HS-5 (cell line): ENCODE results near the gene HNRNPM.
"Not testable (repeated sequence)": the region's sequence is repeated elsewhere in the genome, so short reads cannot be mapped to it uniquely, and the experiment has no call there.

Experiments used
- DNase-seq: peaks from one replicate; pipeline ENCODE4 v3.0.0-alpha.2; 2012; ENCODE audit warnings: low read depth

Gene HNRNPM

DNA sequence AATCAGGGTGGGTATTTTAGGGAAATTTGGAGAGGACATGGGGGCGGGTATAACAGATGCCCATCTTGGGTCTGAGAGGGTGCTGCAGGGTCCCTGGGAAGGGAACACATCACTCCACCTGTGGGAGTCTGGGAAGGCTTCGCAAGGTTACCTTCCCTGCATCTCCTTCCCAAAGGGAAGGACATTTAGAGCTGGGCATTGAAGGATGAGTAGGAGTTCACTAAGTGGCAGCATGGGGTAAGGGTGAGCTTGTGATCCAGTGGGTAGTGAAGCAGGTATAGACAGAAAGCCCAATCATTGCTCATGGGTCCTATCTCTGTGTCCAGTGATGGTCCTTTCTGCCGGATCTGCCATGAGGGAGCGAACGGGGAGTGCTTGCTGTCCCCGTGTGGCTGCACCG lies 18.5 kb upstream of the HNRNPM start:
- no peak for DNase-seq

DNA sequence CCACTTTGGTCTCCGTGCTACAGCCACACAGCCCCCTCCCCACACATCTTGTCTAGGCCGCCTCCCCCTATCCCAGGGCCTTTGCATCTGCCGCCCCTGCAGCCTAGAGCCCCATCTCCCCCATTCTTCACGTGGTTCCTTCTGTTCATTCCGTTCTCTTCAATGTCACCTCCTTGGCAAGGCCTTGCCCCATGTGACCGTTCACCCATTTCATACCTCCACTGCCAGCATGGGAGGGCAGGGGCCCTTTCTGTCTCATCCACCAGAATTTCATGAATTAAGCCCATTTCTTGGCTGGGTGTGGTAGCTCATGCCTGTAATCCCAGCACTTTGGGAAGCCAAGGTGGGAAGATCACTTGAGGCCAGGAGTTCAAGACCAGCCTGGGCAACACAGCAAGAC lies 15.7 kb upstream of the HNRNPM start:
- DNase-seq: no peak

DNA sequence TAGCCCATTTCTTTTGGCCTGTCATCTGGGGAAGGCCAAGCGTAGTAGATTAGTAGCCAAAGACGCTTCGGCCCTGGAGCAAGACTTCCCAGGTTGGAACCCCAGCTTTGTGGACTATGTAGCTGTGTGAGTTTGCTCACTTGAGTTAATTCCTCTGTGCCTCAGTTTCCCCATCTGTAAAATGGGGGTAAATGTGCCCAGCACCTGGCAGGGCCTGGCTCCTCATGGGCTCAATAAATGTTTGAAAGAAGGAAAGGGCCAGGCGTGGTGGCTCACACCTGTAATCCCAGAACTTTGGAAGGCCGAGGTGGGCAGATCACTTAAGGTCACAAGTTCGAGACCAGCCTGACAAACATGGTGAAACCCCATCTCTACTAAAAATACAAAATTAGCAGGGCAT lies 14.9 kb upstream of the HNRNPM start:
- no peak for DNase-seq

DNA sequence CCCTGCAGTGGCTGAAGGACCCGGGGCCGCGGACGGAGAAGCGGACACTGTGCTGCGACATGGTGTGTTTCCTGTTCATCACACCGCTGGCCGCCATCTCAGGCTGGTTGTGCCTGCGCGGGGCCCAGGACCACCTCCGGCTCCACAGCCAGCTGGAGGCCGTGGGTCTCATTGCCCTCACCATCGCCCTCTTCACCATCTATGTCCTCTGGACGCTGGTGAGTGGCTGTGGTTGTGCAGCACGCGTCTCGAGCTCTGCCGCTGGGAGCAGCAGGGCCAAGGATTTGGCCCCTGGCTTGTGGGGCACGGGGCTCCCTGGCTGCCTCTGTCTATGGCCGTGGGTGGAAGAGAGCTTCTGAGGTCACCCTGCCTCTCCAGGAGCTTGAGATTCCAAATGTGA lies 14.1 kb upstream of the HNRNPM start:
- DNase-seq: no peak

DNA sequence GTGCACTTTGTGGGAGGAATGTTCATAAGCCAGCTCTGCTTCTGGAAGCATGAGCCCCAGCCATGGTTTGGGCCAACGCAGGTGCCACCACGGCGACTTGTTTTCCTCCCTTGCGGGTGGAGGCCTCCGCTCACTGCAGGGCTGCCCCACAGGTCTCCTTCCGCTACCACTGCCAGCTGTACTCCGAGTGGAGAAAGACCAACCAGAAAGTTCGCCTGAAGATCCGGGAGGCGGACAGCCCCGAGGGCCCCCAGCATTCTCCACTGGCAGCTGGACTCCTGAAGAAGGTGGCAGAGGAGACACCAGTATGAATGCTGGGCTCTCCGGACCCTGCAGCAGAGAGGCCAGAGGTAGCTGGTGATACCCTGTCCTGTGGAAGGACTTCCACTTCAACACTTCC lies 6.5 kb upstream of the HNRNPM start:
- no peak for DNase-seq

DNA sequence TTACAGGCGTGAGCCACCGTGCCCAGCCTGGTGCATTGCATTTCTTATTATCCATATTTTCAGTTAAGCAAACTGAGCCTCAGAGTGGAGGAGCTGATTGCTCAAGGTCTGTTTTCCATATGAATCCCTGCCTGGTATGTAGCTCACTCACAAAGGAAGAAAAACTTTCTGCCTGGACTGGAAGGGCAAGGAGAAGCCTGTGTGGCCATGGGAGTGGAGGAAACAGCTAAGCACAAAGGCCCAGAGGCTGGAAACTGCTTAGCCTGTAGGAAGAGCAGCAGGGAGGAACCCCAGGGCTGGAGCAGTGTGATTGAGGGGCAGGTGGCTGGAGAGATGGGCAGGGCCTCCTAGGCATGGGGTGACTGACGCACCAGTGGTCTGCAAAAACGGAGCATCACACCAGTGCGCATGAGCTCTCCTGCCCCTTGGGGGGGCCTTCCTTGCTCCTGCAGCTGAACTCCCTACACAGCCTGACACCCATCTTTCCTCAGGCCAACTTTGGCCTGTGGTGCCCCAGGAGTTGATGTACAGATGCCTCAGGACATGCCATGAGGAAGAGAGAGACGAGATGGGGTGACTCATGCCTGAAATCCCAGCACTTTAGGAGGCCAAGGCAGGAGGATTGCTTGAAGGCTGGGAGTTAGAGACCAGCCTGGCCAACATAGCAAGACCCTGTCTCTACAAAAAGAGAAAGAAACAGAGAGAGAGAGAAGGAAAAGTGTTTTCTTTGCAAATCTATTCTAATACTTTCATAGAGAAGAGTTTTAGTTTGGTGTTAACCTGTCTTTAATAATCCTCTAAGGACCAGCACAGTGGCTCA lies 2.8 kb upstream of the HNRNPM start:
- DNase-seq: no peak

DNA sequence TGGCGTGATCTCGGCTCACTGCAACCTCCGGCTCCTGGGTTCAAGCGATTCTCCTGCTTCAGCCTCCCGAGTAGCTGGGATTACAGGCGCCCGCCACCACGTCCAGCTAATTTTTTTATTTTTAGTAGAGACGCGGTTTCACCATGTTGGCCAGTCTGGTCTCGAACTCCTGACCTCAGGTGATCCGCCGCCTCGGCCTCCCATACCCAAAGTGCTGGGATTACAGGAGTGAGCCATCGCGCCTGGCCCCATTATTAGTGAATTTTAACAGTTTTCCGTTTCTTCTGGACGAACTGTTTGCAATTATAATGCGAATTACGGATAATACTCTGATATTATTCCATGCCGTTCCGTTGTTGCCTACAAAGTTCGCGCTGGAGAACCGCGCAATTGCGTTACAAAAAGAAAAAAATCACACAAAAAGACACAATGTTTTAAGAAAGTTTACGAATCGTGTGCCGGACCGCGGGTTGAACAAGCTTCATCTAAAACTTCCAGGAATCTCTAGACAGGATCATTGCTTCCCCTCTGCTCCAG lies 567 bp upstream of the HNRNPM start:
- not testable (repeated sequence) for DNase-seq

DNA sequence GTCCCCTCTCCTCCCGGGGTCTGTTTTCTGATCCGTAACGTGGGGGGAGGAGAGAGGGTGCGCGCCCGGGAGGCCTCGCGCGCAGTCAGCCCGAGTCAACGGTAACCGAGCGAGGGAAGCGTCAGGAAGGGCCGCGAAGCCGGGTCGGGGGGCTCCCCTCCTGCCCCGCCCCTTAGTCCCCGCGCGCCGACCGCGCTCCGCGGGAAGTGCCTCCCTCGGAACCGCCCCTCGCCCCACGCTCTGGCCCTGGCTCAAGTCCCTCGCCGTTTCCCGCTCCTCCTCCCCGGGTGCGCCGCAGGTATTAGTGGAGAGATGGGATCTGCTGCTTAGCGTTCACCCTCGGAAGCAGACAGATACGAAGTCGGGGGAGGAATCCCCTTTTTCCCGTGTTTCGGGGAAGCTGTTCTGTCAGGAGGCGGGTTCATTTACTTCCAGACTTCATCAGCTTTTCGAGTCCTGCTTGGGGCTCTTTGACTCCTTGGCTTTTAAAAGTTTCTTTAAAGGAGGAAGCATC lies 770 bp downstream of the HNRNPM start:
- no peak for DNase-seq

DNA sequence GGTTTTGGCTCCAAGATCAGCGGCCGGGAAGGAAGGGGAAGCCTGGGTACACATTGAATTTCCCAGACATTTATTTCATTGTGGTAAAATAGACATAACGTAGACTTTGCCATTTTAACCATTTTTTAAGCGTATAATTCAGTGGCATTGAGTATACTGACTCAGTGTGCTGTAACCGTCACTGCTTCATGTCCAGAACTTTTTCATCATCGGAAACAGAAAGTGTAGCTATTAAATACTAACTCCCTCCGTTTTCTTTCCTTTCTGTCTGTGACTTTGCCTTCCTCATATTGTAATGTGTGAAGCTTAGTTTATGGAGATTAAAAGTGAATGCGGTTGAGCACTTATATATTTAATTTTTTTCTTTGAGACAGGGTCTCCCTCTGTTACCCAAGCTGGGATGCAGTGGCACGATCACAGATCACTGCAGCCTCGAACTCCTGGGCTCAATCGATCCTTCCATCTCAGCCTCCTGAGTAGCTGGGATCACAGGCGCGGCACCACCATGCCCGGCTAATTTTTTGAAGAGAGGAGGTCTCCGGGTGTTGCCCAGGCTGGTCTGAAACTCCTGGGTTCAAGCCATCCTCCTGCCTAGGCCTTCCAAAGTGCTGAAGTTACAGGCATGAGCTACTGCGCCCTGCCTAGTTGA lies 1.4 kb downstream of the HNRNPM start:
- DNase-seq: no peak

DNA sequence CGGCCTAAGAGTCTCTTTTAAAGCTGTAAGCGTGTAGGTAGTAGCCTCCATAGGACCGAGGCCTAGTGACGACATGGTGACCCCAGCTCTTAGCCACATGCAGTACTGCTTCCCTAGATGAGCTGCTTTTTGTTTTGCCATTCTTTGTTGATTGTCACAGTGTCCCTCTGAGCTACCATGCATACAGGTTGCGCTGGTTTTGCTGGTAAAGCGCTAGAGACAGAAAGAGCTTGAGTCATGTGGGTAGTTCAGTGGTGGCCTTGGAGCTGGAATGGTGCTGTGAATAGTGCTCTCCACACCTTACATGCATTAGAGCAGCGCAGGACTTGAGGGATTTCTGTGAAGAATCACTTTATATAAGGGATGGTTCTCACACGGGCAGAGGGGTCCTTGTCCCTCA lies 5.1 kb downstream of the HNRNPM start:
- DNase-seq: no peak

DNA sequence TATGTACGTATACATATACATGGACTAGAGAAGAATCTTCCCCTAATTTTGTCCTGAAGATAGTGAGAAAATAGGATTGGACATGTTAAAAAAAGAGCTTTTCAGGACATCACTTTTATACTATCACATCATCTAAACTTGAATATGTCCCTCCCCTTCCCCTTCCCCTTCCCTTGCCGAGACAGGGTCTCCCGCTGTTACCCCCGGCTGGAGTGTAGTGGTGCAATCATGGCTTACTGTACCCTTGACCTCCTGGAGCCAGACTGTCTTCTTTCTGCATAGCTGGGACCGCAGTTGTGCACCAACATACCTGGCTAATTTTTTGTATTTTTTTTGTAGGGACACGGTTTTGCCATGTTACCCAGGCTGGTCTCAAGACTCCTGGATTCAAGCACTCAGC lies 6.6 kb downstream of the HNRNPM start:
- no peak for DNase-seq

DNA sequence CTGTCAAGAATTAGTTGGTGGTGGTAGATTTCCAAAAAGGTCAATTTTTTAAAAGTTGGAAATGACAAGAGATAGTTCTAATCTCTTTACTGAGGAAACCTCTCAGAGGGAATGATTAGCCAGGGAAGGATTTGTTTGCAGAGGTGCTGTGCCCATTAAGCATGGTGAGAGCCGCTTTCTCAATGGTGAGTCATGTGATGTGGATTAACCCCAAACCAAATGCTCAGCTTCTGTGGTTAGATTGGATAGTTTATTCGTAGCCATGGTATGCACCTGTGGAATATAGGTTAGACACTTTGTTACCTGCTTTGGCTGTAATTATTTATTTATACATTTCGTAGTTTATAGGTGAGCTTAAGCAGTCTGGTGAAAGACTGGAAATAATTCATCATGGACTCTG lies 7.1 kb downstream of the HNRNPM start:
- peak; percentile 56 for DNase-seq

DNA sequence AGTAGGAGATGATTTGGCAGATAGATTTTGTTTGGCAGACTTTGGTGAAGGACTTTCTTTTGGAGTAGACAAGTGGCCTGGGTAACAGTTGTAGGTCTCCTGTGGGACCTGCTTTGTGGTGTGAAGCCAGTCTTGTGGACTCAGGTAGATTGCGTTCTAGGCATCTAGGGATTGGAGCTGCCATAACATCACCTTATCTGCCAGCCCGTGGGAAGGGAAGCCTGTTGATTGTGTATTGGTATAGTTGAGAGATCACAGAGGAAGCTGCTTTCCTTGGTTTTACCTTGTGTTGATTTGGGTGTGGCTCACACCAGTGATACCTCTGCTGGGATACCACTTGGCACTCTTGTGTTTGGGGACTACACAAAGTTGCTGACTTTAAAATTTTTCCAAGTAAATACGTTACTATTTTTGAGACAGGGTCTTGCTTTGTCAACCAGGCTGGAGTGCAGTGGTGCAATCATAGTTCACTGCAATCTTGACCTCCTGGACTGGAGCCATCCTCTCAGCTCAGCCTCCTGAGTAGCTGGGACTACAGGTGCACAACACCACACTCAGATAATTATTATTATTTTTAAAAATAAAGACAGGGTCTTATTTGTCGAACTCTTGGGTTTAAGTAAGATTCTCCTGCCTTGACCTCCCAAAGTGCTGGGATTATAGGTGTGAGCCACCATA lies 7.8 kb downstream of the HNRNPM start:
- no peak for DNase-seq

DNA sequence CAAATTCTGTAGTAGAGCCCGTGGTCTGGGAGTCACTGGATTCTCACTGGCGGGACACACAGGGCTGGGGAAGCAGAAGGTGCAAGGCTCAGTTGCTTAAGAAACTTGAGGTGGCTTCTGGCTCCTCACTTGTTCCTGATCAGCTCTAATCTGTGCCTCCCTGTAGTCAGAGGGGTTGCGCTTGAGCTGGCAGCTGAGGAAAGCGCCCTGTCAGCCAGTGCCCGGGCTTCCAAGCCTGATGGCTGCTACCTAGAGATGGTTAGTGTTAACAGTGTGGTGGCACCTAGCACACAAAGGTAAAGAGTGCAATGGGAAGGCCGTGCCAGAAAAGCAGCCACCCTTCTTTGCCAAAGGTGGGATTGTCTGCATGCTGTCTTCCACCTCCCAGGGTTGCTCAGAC lies 8.8 kb downstream of the HNRNPM start:
- DNase-seq: no peak

DNA sequence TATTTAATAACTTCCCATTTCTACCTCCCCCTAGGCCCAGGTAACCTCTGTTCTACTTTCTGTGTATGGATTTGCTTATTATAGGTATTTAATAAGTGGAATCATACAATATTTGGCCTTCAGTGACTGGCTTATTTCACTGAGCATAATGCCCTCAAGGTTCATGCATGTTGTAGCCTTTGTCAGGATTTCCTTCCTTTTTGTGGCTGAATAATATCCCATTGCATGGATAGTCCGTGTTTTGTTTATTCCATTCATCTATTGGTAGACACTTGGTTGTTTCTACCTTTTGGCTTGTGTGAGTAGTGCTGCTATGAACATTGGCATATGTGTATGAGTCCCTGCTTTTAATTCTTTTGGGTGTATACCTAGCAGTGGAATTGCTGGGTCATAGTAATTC lies 9.4 kb downstream of the HNRNPM start:
- no peak for DNase-seq

DNA sequence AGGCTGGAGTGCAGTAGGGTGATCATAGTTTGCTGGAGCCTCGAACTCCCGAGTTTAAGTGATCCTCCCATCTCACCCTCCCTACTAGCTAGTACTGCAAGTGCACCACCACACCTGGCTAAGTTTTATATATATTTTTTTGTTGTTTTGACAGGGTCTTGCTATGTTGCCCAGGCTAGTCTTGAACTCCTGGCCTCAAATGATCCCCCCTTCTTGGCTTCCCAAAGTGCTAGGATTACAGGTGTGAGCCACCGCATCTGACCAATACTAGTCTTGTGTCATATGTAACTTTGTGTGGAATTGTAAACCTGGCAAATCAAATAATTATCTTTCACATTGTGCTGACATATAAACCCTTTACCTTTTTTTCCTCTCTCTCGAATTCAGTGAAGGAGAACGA lies 10.2 kb downstream of the HNRNPM start:
- DNase-seq: no peak

DNA sequence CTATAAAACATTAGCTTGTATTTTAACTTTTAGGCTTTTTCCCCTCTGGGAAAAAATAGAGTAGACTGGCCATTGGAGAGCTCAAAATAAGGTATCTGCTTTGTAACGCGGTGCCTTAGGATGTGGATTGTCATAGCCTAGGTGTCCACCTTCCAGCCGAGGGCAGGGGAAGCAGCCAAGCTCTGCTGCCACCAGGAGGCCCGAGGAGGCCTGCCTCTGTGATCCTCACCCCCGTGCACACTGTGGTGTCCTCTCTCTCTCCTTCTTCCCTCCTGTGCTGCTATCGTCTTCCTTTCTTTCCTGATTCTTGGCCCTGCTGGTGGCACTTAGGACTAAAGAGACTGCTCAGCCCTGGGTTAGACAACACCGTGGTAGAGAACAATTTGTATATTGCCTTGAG lies 11.3 kb downstream of the HNRNPM start:
- DNase-seq: no peak

DNA sequence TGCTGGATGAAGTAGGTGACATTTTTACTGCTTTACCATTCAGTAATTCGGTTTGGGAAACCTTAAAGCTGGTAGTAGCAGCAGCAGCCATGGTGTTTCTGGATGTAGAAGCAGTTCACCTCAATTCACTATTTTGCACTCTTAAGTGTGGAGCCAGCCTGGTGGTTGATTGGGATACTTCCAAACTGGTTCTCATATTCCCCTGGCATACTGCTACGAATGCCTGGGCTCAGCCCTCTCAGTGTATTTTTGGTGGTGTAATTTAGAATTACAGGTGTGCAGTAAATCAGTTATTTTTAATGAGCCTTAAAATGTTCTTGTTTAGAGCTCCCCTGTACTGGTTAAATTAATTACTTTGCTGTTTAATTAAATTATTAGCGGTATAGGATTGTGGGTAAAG lies 12.4 kb downstream of the HNRNPM start:
- no peak for DNase-seq

DNA sequence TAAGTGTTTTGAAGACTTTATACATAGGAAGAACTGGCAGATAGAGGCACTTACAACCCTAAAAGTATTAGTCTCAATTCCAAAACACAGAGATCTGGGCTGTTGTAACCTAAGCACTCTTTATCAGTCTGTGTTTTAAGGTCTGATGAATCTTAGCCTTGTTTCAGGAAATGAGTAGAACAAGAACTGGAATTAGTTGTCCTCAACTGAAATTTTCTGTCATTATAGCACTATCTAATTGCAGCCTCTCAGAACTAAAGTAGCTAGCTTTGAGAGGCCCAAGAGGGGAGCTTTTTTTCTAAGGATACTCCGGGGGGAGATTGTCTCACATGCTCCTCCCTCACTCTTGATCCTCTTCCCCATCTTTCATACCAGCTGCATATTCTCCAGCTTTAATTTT lies 13.1 kb downstream of the HNRNPM start:
- DNase-seq: no peak

DNA sequence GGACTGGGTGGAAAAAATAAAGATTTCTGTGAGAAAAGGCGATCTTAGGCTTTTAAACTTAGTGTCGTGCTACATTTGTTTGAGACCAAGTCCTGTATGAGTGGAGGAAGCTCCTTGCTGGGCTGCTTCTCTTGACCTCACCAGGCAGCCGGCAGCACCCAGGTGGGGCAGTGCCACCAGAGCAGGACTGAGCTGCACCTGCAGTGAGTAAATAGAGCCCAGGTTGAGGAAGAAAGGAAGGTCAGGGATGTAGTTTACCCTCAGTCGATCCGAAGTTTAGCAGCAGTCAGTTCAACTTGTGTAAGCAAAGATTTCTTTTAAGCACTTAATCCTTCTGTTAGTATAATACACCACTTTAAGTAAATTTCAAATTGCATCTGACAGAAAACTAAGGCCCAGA lies 13.6 kb downstream of the HNRNPM start:
- DNase-seq: no peak

DNA sequence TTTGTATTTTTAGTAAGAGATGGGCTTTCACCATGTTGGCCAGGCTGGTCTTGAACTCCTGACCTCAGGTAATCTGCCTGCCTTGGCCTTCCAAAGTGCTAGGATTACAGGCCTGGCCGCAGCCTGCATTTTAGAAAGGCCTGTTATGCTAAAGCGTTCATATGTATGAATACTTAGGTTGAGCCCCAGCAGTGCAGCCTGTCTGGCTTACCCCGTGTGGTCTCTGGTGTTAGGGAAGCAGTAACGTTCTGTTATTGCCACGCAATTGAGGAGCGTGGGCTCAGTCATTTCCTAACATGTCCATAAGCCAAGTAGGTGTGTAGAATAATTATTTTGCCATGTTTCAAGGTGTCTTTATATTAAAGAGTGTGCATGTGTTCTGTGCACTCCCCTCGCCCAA lies 14.3 kb downstream of the HNRNPM start:
- no peak for DNase-seq

DNA sequence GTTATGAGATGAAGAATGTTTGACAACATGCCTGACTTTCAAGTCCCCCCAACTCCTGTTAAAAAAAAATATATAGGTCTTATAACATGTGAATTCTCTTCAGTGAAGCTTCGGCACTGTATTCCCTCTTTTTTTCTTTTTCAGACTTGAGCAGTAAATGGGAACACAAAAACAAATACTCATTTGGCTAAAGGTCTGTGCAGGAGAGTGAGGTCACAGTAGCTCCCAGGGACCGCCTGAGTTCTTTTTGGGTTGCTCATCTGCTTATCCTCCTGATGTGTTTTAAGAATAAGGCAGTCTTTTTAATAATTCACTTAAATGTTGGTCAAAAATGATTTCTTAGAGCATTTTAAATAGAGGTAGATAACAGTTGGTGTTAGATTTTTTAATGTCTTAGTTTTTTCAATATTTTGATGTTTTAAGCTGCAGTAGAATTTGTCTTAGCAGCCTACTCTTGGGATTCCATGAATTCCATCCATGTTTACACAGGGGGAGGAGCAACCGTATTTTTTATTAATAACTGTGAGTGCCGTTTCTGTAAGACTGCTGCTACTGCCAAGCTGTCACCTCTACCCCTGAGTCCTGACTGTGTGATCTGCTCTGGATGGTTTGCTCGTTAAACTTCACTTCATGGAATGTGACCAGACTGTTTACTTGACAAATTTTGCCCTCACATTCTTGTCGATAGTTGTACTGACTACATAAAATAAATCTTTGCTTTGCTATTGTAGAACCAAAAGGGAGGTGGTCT lies 14.9 kb downstream of the HNRNPM start:
- DNase-seq: peak; percentile 38
